ENCODE data around the gene EWSR1.

- no peak for TF ChIP-seq REST (IDR thresholded peaks at IDR 0.05; ENCODE audit: low read depth)
- no peak for TF ChIP-seq MAX (IDR thresholded peaks at IDR 0.05)
- no peak for TF ChIP-seq YY1 (IDR thresholded peaks at IDR 0.05; ENCODE audit: low read depth)
- TF ChIP-seq EP300 (IDR thresholded peaks at IDR 0.05; ENCODE audit: borderline replicate concordance): no peak
- no peak for TF ChIP-seq TCF12 (IDR thresholded peaks at IDR 0.05; ENCODE audit: low read depth)
- no peak for TF ChIP-seq NFIC (IDR thresholded peaks at IDR 0.05)
- TF ChIP-seq TEAD4 (IDR thresholded peaks at IDR 0.05): no peak
Observed at GRCh38 chr22:29265305-29265704, 2.8 kb upstream of the EWSR1 start.
